HG03196 (cell line): Measurements from ENCODE around the gene DENND1A.

Source experiments
- ATAC-seq: cut with Tn5 transposase; IDR thresholded peaks from one replicate; pipeline ENCODE4 v1.9.1; 2021; ENCODE audit not compliant: unreplicated experiment

Gene DENND1A

DNA sequence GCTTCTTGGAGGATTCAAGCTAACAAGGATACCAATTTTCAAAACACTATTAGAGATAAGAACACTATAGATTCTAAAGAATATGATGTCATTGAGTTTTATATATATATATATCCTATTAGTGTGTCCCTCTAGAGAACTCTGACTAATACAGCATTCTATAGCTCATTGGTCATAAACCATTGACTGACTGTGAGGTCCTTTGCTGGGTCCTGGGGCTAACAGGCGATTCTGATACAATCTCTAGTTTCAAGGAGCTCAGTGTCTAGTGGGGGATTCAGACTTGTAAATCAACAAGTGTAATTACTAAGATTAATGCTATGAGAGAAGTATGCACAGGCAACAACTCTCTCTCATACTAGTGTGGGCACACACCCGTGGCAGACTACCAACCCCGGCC is 234.5 kb downstream of the DENND1A start:
- ATAC-seq = no peak

DNA sequence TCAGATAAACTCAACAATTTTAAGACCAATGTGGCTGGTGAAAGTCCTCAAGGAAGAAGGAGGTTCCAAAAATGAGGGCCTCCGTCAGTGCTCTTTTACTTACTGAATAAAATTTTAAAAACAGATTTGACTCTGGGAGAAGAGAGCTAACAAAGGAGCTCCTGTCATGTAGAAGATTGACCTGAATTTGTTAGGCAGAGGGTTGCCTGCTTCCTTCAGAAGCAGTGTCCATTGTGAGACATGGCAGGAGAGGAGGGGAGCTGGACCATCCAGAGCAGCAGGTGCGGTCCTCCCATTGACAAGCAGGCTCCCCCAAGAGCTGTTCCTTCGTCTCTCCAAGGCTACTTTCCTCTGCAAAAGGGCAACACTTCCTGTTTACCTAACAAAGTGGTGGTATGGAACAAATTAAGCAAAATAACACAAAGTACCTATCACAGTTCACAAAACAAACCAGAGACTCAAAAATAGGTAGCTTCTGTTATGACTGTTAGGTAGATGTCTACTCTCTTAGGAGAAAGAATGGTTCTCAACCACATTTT is 238.1 kb downstream of the DENND1A start:
- no peak for ATAC-seq

DNA sequence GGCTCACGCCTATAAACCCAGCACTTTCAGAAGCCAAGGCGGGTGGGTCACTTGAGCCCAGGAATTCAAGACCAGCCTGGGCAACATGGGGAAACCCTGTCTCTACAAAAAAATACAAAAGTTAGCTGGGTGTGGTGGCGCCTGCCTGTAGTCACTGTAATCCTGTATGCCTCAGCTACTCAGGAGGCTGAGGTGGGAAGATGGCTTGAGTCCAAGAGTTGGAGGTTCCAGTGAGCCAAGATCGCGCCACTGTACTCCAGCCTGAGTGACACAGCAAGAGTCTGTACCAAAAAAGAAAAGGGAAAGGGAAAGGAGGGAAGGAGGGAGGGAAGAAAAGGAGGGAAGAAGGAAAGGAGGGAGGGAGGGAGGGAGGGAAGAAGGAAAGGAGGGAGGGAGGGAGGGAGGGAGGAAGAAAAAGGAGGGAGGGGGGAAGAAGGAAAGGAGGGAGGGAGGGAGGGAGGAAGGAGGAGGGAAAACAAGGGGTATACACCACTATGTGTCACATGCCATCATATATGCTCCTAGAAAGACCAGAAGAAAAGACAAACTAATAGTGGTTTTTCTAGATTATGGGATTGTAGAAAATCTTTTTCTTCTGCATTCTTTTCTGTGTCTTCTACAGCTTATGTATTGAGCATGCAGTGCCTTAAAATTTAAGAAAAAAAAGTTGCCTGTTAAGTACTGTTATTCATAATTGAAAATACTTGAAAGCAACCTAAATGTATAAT is 240.1 kb downstream of the DENND1A start:
- no peak for ATAC-seq

DNA sequence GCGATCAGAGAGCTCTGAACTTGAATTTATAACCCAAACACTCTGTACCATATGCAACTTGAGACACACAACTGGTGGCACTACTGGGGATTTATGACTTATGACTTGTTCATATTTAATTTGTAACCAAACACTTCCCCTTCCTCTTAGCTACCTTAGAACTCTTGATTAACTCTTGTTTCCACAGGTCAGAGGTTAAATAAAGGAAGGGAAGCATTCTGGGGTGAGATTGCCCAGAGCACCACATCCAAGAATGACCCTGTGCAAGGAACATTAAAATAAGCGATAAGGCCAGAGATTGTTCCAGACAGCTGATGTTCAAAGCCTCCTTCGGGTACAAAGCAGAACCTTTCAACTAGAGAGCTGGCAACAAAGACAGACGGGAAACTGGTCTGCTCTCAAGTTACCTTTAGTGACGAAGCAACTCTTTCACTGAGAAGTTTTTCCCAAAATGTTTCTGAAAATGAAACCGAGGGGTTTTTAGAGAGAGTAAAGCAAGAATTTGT is 242.6 kb downstream of the DENND1A start:
- no peak for ATAC-seq

DNA sequence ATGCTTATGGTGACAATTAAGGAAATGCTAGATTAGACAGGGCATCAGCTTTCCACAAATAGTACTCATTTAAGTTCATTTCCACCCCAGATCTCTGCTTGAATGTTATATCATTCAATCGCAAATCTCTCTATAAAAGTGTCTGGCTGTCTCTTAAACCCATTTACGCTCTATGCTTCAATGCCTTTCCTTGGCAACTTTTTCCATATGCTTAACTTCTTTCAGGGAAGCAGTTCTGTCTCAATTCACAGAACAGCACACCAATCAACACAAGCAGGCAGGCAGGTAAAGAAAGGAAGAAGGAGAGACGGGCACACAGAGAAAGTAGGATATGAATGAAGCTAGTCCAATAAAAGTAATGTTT is 243.1 kb downstream of the DENND1A start:
- no peak for ATAC-seq

DNA sequence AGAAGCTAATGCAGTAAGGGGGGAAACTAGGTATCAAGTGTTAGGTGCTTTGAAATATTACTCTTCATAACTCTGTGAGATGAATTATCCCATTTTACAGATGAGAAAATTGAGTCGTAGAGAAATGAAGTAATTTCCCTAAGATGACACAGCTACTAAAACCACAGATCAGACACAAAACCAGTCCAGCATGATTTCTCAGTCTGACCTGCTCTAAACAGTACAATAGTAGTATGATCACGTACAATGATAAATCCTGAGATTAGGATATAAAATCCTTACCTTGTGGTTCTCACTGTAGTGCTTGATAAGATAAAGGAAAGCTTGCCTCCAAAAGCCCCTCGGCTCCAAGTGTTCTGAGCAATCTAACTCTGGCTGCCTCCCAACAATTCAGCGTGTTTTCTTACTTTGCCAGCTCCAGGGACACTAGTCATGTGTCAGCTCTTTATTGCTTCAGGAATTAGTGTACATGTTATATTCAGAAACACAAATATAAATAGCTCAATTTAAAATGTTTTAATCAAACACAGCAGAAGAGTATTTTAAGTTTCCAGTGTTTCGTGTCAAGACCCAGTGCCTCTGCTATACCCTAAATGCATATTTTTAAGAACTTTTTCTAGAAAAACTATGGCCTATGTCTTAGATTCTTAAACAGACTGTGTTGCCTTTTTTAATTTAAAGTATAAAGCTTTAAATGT is 243.6 kb downstream of the DENND1A start:
- no peak for ATAC-seq

DNA sequence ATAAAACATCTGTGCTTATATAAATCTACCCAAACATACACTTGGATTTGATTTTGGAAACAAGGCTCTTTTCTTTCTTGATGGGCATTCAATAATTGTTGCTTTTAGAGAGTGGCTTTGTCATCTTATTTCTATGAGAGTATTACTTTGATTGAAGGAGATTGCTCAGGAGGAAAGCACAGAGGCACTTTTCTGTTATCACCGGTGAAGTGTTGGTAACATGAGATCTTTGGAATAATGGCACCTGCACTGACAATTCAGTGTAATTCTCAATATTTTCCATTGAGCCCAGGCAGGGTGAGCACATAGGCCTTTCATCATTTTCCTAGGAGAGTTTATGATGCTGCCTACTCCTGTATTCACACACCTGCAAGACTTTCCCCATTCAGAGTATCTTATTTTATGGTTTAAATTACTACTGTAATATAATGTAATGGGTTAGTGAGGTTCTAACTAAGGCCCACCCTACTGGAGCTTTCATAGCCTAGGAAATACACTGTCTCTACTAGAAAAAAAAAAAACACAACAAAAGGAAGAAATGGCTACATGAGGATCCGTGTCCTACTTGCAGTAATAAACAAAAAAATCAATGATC is 244.3 kb downstream of the DENND1A start:
- ATAC-seq = no peak

DNA sequence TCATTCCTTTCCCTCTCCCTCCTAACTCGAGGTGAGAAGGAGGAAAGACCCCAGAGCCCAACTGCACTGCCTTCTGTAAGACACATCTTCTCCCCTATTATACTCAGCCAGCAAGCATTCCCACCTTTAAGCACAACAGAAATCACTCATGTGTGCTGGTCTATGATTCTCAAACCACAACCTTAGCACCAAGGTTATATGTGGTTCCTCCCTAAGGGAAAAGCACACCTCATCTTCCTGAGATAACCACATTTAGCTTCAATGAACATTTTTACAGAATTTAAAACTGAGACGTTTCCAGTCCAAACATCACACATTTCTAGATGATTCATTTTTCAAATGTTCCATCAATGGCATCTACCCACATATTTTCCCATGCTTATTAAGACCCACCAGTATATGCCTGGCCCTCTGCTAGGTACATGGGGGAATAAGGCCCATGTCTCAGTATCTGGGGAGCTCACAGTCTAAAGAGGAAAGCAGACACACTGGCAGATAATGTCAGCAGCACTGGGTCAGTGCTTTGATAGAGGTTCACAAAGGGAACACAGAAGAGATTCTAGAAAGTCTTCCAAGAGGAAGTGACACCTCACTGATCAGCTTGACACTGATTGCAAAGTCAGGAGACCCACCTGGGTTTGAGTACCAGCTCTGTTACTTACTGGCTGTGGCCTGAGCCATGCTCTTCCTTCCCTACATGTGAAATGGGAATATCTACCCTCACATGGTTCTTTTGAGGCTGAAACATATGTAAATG is 245.4 kb downstream of the DENND1A start:
- ATAC-seq = no peak

DNA sequence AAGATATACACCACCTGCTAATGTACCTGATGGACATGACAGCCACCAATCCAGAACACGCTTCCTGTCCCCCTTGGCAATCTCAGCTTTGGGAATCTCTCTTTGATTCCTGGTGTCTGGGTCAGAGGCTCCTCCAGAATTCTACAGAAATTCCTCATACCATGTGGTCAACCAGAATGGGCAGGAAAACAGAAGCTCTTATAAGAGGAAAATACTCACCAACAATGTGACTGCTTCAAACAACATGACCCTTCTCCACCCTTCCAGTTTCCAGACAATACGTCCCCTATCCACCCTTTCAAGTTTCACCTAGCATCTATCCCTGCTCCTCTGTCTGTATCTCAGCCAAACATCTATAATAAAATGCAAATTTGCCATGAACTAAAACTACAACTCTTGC is 247.2 kb downstream of the DENND1A start:
- ATAC-seq = no peak

DNA sequence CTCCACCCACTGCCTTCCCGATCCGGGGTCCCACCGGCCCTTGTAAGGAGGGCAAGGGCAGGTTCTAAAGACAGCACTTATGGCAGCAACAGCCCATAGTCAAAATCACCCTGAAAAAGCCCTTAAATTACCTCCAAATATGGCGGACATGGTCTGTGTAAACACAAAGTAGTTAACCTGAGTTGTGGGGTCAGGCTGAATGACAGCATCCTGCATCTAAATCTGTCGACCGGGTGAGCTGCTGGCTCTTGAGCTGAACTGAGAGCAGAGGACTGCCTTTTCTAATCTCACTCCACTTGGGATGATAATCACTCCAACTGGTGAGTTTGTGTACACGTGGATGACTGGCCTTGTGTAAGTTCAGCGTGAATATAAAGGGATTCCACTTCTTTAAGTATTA is 249.6 kb downstream of the DENND1A start:
- ATAC-seq = no peak

DNA sequence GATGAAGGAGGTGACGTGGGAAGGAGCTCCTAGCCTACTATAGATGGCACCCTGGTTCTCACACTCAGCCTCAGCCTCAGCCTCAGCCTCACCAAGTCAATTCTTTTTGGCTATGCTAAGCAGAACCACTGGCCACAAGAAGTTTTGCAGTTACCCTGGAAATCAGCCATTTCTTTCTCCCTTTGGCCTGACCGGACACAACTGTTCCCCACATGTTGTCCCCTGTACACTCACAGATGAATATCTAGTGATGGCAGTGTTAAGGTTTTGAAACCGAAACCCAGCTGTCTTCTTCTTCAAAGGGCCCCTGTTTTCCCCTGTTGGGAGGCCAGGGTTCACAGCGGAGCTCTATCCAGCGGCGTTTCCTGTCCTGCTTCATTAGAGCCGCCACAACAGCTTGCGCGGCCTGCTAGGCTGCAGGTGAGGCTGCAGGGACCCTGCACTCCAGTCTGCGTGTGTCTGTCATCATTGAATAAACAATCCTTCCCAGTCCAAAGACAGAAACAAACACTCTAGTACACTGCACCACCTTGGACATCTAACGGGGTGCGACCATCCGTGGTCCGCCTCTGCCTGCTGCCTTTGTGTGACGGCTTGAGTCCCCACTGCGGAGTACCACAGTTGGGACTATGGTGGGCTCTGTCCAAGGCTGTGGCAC is 250.5 kb downstream of the DENND1A start:
- peak; percentile 88 for ATAC-seq

DNA sequence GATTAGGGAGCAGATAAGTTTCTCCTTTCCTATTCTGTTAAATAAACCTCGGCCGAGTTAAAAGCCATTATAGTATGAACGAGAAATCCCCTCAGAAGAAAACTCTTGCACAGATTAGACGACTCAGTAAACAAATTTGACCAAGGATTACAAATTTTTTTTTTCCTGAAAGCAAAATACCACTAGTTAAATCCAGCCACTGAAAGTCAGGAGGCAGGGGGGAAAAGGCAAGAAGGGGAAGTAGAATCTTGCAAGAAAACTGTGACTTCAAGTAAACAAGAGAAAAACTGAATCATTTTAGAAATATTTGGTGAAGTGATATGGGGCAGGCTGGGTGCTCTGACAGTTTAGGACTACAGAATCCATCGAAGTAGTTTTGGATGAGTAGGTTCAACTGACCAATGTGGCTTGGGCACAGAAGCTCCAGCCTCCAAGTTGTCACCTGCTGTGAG is 251.0 kb downstream of the DENND1A start:
- no peak for ATAC-seq

DNA sequence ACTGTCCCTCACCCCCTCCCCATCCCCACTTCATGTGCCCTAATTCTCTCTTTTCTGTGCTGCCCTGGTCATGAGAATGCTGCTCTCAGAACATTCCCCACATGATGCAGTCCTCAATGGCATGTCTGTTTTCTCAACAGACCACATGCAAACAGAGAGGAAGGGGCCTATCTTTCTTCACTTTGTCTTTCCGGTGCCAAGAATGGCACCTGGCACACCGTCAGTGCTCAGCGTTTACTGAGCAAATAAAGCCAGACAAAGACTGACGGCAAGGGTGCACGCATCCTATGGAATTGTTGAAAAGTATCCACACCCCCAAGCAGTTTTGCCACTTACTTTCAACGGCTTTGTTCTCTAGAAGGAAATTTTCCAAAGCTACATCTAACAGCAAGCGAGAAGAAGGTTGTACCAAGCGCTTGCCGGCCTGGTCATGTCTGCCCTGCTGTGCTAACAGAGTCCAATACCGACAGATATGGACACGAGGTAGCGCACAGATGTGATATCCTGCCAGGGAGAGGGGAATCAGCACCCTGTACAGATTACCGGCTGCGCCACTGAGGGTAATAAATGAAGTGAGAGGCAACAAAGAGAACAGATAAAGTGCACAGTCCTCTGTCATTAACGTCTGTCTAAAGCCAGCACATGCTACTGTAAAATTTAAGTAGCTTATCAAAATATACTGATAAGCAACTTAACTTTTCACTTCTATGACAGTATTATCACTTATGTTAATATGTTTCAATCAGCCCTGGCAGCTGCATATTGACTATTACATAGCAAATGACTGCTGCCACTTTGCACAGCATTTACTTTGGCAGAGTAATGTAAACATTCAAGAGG is 251.7 kb downstream of the DENND1A start:
- ATAC-seq = no peak

DNA sequence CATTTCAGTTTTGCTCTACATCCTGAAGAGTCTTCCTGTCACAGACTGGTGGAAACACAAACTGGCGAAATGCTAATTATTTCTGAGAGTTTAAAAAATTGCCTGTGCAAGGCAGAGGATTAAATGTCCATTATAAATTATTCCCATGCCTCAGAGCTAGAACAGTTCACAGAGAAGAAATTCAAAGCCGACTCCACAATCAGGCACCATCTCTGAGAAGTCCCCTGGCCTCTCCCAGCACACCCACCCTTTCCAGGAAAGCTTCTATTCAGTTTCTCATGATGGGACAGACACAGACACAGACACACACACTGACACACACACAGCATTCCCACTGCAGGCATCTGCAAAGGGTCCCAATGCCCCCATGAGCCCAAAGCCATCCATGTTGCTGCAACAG is 253.1 kb downstream of the DENND1A start:
- no peak for ATAC-seq

DNA sequence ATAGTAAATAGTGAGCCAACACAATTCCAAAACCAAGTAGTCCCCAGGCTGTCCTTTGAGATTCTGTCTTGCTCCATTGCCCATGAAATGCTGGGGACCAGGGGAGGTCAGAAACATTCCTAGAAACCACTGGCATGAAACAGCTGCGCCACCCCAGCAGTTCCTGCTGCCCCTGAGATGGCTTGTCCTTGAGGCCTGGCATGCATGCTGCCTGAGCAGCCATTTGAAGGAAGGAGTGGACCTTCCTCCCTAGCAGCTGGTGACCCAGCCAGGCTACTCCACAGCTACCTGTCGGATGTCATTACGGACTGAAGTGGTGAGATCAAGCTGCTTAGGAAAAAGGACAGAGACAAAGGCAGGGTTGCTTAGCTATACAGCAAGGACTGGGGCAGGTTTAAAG is 260.6 kb downstream of the DENND1A start:
- ATAC-seq = no peak

DNA sequence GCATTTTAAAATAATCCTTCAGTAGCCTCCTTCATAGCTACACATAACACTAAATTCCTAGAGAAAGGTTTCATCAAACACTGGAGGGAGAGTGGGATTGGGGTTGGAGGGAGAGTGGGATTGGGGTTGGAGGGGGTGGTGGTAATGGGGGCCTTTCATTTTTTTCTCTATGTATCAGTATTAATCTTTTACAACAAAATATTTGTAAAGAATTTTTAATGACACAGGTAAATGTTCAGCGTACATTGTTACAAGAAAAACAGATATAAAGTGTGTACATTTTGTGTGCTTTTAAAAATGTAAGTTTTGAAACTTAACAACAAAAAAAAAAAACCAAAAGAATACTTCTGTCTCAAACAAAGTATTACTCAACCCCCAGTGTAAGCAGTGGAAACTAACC is 266.4 kb downstream of the DENND1A start:
- ATAC-seq = no peak

DNA sequence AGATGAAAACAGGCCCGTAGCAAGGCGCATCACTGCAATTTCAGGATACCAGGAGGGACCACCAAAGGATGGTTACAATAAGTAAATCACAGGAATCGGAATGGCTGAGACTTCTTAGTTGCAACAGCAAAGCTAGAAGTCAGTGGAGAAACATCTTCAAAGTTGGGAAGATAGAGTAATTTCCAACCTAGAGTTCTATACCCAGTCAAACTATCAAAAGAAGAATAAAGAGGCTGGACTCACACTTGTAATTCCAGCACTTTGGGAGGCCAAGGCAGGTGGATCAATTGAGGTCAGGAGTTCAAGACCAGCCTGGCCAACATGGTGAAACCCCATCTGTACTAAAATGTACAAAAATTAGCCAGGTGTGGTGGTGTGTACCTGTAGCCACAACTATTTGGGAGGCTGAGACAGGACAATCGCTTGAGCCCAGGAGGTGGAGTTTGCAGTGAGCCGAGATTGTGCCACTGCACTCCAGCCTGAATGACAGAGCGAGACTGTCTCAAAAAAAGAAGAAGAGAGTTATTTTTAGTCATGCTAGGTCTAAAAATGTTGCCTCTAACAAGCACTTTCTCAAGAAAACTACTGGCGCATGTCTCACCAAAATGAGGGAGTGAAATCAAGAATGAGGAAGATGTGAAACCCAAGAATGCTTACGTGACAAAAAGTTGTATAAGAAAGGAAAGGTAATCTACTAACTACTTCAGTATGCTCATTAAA is 267.7 kb downstream of the DENND1A start:
- no peak for ATAC-seq

DNA sequence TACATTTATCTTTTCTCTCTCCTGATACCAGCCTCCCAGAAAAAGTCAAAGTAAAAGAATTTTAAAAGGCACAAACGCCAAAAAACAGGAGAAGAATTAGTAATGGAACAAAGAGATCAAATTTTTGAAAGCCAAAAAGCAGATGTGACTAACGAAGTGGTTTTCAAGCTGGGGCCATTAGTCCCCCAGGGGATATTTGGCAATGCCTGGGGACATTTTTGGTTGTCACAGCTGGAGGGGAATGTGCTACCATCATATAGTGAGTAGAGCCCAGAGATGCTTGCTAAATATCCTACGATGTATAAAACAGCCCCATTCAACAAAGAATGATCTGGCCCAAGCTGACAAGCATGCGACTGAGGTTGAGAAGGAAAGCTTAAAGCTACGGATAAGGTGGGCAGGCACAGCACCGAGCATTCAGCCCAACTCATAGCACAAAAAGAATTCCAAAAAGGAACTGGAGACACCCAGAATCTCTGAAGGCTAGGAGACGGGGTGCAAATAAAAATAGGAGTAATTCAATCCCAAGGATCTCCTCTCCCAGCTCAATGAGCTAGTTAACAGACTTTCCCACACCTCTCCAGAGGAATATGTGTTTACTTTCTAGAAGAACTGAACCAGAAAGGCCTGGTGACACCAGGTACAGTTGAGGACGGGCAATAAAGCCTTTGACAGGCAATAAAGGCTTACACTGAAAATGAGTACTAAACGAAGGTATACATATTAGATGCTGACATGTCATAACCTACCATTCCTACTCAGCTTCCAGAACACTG is 269.0 kb downstream of the DENND1A start:
- ATAC-seq = no peak
